ENCODE results near the gene GRIK5.

Gene GRIK5

DNA sequence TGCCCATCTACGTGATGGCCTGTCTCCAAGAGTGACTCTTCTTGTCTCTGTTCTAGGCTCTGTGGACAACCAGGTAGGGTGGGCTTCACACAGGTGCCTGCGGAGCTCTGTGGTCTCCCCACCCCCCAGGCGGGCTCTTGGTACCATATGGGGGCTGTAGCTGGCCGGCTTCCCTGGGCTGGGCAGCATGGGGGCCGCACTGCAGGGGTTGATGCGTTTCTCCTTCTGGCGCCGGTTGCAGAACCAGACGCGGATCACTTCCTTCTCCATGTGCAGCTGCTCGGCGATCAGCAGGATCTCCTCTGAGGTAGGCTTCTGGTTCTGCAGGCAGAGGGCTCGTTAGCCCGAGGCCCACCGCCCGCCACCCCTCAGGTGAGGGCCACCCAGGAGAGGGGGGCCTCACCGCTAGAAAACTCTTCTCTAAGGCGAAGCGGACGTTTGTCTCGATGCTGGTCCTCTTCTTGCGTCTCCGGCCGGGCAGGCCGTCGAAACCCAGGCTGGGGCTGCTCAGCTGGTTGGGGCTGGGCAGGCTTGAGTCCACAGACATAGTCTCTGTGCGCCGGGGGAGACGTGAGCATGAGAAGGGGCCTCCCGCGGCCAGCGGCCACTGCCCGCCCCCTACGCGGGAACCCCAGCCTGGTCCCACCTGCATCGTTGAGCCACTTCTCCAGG lies 25.3 kb upstream of the GRIK5 start:
- no peak overlapping the region for H3K27ac ChIP-seq (ENCODE audit: low read length)
- peaks cover 30% of the 10 kb centered on the region for H3K4me1 ChIP-seq (ENCODE audit: control insufficient read depth, insufficient read depth, low read length)
- peak overlapping the region; percentile 58 to 71 for H3K4me3 ChIP-seq (ENCODE audit: low read length in 2 of 2)
- no peaks in the 10 kb centered on the region for H3K27me3 ChIP-seq (ENCODE audit: control insufficient read depth in 1 of 2, insufficient read depth in 2 of 2, low read length in 2 of 2)
- H3K9me3 ChIP-seq (ENCODE audit: control insufficient read depth in 2 of 2, low read length in 2 of 2), result no peaks in the 10 kb centered on the region
- no peaks in the 10 kb centered on the region for H3K36me3 ChIP-seq (ENCODE audit: control insufficient read depth in 2 of 2, insufficient read depth in 2 of 2, low read length in 2 of 2)
- no peak overlapping the region for H3K9ac ChIP-seq (ENCODE audit: low read length in 2 of 2)

DNA sequence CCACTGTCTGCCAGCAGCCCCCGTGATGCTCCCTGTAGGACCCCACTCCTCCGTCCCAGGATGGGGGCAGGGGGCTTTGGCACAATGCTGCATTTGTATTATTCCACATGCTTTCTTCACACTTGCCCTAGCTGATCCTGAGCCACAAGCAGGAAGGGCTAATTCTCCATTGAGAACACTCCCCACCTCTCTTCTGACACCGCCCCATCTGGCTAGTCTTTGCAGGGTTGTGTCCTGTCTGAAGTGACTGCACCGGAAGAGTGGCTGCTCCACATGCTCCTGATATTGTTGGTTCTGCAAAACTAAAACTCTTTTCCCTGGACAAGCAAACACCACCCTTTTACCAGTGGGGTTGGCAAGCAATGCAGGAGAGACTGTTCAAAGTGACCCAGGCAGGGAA lies 23.9 kb upstream of the GRIK5 start:
- H3K4me1 ChIP-seq (ENCODE audit: control insufficient read depth, insufficient read depth, low read length), result peaks cover 31% of the 10 kb centered on the region
- no peak overlapping the region for H3K27ac ChIP-seq (ENCODE audit: low read length)
- peak overlapping the region; percentile 21 to 28 for H3K9ac ChIP-seq (ENCODE audit: low read length in 2 of 2)

GRCh38 chr19:42093505-42093904 lies 23.5 kb upstream of the GRIK5 start:
- Histone ChIP-seq H3K27ac (ENCODE audit: low read length) (no peak overlapping the region), H3K9ac (ENCODE audit: low read length in 2 of 2) (peak overlapping the region in 1 of 2 donors; percentile 28)

More for the DNA sequence above, 23.9 kb upstream of the GRIK5 start:
- Histone ChIP-seq H3K36me3 (ENCODE audit: control insufficient read depth in 2 of 2, insufficient read depth in 2 of 2, low read length in 2 of 2) (no peaks in the 10 kb centered on the region), H3K4me3 (ENCODE audit: low read length in 2 of 2) (no peak overlapping the region), H3K9me3 (ENCODE audit: control insufficient read depth in 2 of 2, low read length in 2 of 2) (no peaks in the 10 kb centered on the region), H3K27me3 (ENCODE audit: control insufficient read depth in 1 of 2, insufficient read depth in 2 of 2, low read length in 2 of 2) (no peaks in the 10 kb centered on the region)

GRCh38 chr19:42092350-42092749 lies 22.3 kb upstream of the GRIK5 start:
- H3K27ac ChIP-seq (ENCODE audit: low read length), result no peak overlapping the region
- no peaks in the 10 kb centered on the region for H3K36me3 ChIP-seq (ENCODE audit: control insufficient read depth in 2 of 2, insufficient read depth in 2 of 2, low read length in 2 of 2)
- no peak overlapping the region for H3K4me3 ChIP-seq (ENCODE audit: low read length in 2 of 2)
- H3K27me3 ChIP-seq (ENCODE audit: control insufficient read depth in 1 of 2, insufficient read depth in 2 of 2, low read length in 2 of 2), result no peaks in the 10 kb centered on the region
- H3K9me3 ChIP-seq (ENCODE audit: control insufficient read depth in 2 of 2, low read length in 2 of 2), result no peaks in the 10 kb centered on the region
- no peak overlapping the region for H3K9ac ChIP-seq (ENCODE audit: low read length in 2 of 2)
- H3K4me1 ChIP-seq (ENCODE audit: control insufficient read depth, insufficient read depth, low read length), result peaks cover 37% of the 10 kb centered on the region

More at GRCh38 chr19:42093505-42093904, 23.5 kb upstream of the GRIK5 start:
- Histone ChIP-seq H3K4me1 (ENCODE audit: control insufficient read depth, insufficient read depth, low read length) (peaks cover 36% of the 10 kb centered on the region), H3K36me3 (ENCODE audit: control insufficient read depth in 2 of 2, insufficient read depth in 2 of 2, low read length in 2 of 2) (no peaks in the 10 kb centered on the region), H3K9me3 (ENCODE audit: control insufficient read depth in 2 of 2, low read length in 2 of 2) (no peaks in the 10 kb centered on the region), H3K27me3 (ENCODE audit: control insufficient read depth in 1 of 2, insufficient read depth in 2 of 2, low read length in 2 of 2) (no peaks in the 10 kb centered on the region), H3K4me3 (ENCODE audit: low read length in 2 of 2) (no peak overlapping the region)

- no peaks in the 10 kb centered on the region for H3K9me3 ChIP-seq (ENCODE audit: control insufficient read depth in 2 of 2, low read length in 2 of 2)
- H3K9ac ChIP-seq (ENCODE audit: low read length in 2 of 2), result no peak overlapping the region
- no peak overlapping the region for H3K27ac ChIP-seq (ENCODE audit: low read length)
- H3K4me3 ChIP-seq (ENCODE audit: low read length in 2 of 2), result no peak overlapping the region
- no peaks in the 10 kb centered on the region for H3K36me3 ChIP-seq (ENCODE audit: control insufficient read depth in 2 of 2, insufficient read depth in 2 of 2, low read length in 2 of 2)
- H3K4me1 ChIP-seq (ENCODE audit: control insufficient read depth, insufficient read depth, low read length), result peaks cover 37% of the 10 kb centered on the region
- no peaks in the 10 kb centered on the region for H3K27me3 ChIP-seq (ENCODE audit: control insufficient read depth in 1 of 2, insufficient read depth in 2 of 2, low read length in 2 of 2)
Observed at GRCh38 chr19:42091742-42092141, 21.7 kb upstream of the GRIK5 start.

GRCh38 chr19:42091300-42091699 lies 21.3 kb upstream of the GRIK5 start:
- no peak overlapping the region for H3K27ac ChIP-seq (ENCODE audit: low read length)
- H3K4me1 ChIP-seq (ENCODE audit: control insufficient read depth, insufficient read depth, low read length), result peaks cover 34% of the 10 kb centered on the region
- no peaks in the 10 kb centered on the region for H3K36me3 ChIP-seq (ENCODE audit: control insufficient read depth in 2 of 2, insufficient read depth in 2 of 2, low read length in 2 of 2)

GRCh38 chr19:42090672-42091071 lies 20.7 kb upstream of the GRIK5 start:
- no peaks in the 10 kb centered on the region for H3K9me3 ChIP-seq (ENCODE audit: control insufficient read depth in 2 of 2, low read length in 2 of 2)
- no peak overlapping the region for H3K4me3 ChIP-seq (ENCODE audit: low read length in 2 of 2)
- H3K27me3 ChIP-seq (ENCODE audit: control insufficient read depth in 1 of 2, insufficient read depth in 2 of 2, low read length in 2 of 2), result no peaks in the 10 kb centered on the region
- H3K4me1 ChIP-seq (ENCODE audit: control insufficient read depth, insufficient read depth, low read length), result peaks cover 29% of the 10 kb centered on the region
- H3K27ac ChIP-seq (ENCODE audit: low read length), result no peak overlapping the region
- no peaks in the 10 kb centered on the region for H3K36me3 ChIP-seq (ENCODE audit: control insufficient read depth in 2 of 2, insufficient read depth in 2 of 2, low read length in 2 of 2)
- no peak overlapping the region for H3K9ac ChIP-seq (ENCODE audit: low read length in 2 of 2)

More at GRCh38 chr19:42091300-42091699, 21.3 kb upstream of the GRIK5 start:
- Histone ChIP-seq H3K9me3 (ENCODE audit: control insufficient read depth in 2 of 2, low read length in 2 of 2) (no peaks in the 10 kb centered on the region), H3K27me3 (ENCODE audit: control insufficient read depth in 1 of 2, insufficient read depth in 2 of 2, low read length in 2 of 2) (no peaks in the 10 kb centered on the region), H3K9ac (ENCODE audit: low read length in 2 of 2) (no peak overlapping the region), H3K4me3 (ENCODE audit: low read length in 2 of 2) (no peak overlapping the region)

GRCh38 chr19:42089772-42090171 lies 19.8 kb upstream of the GRIK5 start:
- Histone ChIP-seq H3K27me3 (ENCODE audit: control insufficient read depth in 1 of 2, insufficient read depth in 2 of 2, low read length in 2 of 2) (no peaks in the 10 kb centered on the region), H3K9ac (ENCODE audit: low read length in 2 of 2) (no peak overlapping the region), H3K27ac (ENCODE audit: low read length) (no peak overlapping the region), H3K4me3 (ENCODE audit: low read length in 2 of 2) (no peak overlapping the region), H3K9me3 (ENCODE audit: control insufficient read depth in 2 of 2, low read length in 2 of 2) (no peaks in the 10 kb centered on the region), H3K36me3 (ENCODE audit: control insufficient read depth in 2 of 2, insufficient read depth in 2 of 2, low read length in 2 of 2) (no peaks in the 10 kb centered on the region), H3K4me1 (ENCODE audit: control insufficient read depth, insufficient read depth, low read length) (peaks cover 20% of the 10 kb centered on the region)

DNA sequence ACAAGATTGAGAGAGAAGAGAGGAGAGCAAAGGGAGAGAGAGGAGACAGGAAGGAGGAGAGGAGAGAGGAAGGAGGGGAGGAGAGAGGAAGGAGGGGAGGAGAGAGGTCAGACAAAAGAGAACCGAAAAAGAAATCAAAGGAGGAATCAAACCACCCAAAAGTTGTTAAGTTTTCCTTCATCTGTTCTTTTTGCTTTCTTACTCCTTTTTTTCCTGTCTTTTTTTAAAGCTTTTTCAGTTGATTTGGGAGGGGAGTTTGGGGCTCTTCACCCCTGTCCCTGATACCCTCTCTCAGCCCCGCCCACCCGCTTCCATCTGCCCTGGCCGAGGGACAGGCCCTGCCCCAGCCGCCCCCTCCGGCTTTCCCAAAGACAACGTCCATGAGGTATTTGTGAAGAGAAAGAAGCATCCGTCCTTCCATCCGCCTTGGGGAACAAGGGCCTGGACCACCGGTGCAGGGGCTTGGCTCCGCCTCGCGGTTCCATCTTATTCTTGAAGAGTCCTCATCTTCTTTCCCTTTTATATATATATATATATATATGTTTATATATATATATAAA lies 19.3 kb upstream of the GRIK5 start:
- peaks cover 16% of the 10 kb centered on the region for H3K4me1 ChIP-seq (ENCODE audit: control insufficient read depth, insufficient read depth, low read length)
- peak overlapping the region; percentile 35 to 40 for H3K4me3 ChIP-seq (ENCODE audit: low read length in 2 of 2)
- H3K9ac ChIP-seq (ENCODE audit: low read length in 2 of 2), result peak overlapping the region; percentile 45 to 69
- H3K27me3 ChIP-seq (ENCODE audit: control insufficient read depth in 1 of 2, insufficient read depth in 2 of 2, low read length in 2 of 2), result no peaks in the 10 kb centered on the region
- H3K36me3 ChIP-seq (ENCODE audit: control insufficient read depth in 2 of 2, insufficient read depth in 2 of 2, low read length in 2 of 2), result no peaks in the 10 kb centered on the region
- no peaks in the 10 kb centered on the region for H3K9me3 ChIP-seq (ENCODE audit: control insufficient read depth in 2 of 2, low read length in 2 of 2)
- H3K27ac ChIP-seq (ENCODE audit: low read length), result peak overlapping the region; percentile 76

- peaks cover 0 to 2% of the 10 kb centered on the region in 2 donors for H3K36me3 ChIP-seq (ENCODE audit: control insufficient read depth in 2 of 2, insufficient read depth in 2 of 2, low read length in 2 of 2)
- H3K27ac ChIP-seq (ENCODE audit: low read length), result peak overlapping the region; percentile 76
- no peaks in the 10 kb centered on the region for H3K27me3 ChIP-seq (ENCODE audit: control insufficient read depth in 1 of 2, insufficient read depth in 2 of 2, low read length in 2 of 2)
- peak overlapping the region; percentile 35 to 40 for H3K4me3 ChIP-seq (ENCODE audit: low read length in 2 of 2)
- H3K4me1 ChIP-seq (ENCODE audit: control insufficient read depth, insufficient read depth, low read length), result peaks cover 12% of the 10 kb centered on the region
- H3K9ac ChIP-seq (ENCODE audit: low read length in 2 of 2), result peak overlapping the region; percentile 45 to 69
- no peaks in the 10 kb centered on the region for H3K9me3 ChIP-seq (ENCODE audit: control insufficient read depth in 2 of 2, low read length in 2 of 2)
Observed at GRCh38 chr19:42088471-42089190, 18.6 kb upstream of the GRIK5 start.

Data from stomach smooth muscle (tissue), 2 donors.